Peyer's patch (tissue), 4 donors: ENCODE measurements around the gene RTTN.

Source experiments
- CTCF ChIP-seq, 6 experiments: fragments of 450-650 bp in 4 of 6; fragments of 200-600 bp in 2 of 6; sonication (generic) in 1 of 6; IDR thresholded peaks; one replicate each; pipeline ENCODE4 v1.5.1; 2017 to 2019; ENCODE audit warnings: antibody characterized with exemption in 6 of 6, mild to moderate bottlenecking in 3 of 6, moderate library complexity in 1 of 6
- POLR2A ChIP-seq, 2 donors: fragments of 450-650 bp; IDR thresholded peaks; one replicate each; pipeline ENCODE4 v1.5.1; 2017; ENCODE audit warnings: antibody characterized with exemption in 2 of 2, mild to moderate bottlenecking in 2 of 2, moderate library complexity in 2 of 2

- TF ChIP-seq CTCF (IDR thresholded peaks at IDR 0.05), result no peak
- TF ChIP-seq POLR2A (IDR thresholded peaks at IDR 0.05), result no peak
Observed at GRCh38 chr18:70028084-70028483, 177.4 kb downstream of the RTTN start.
